ENCODE results near the gene DSCAML1.
"Not testable (repeated sequence)": the region's sequence is repeated elsewhere in the genome, so short reads cannot be mapped to it uniquely, and the experiment has no call there.

Gene DSCAML1

GRCh38 chr11:117814204-117814765 is 17.3 kb upstream of the DSCAML1 start:
- no peaks in the 10 kb centered on the region for H3K9me3 Mint-ChIP-seq
- peak overlapping the region; percentile 59 for H3K4me3 Mint-ChIP-seq
- no peak overlapping the region for H3K27ac Mint-ChIP-seq
- H3K27me3 Mint-ChIP-seq (ENCODE audit: low read depth, poor library complexity): peaks cover 34% of the 10 kb centered on the region
- TF ChIP-seq CTCF (IDR thresholded peaks at IDR 0.05): no peak
- H3K36me3 Mint-ChIP-seq (ENCODE audit: low read depth): no peaks in the 10 kb centered on the region
- H3K4me1 Mint-ChIP-seq: peaks cover 90% of the 10 kb centered on the region
- DNase-seq: no peak

- not testable (repeated sequence) for H3K9me3 Mint-ChIP-seq; H3K36me3 Mint-ChIP-seq (ENCODE audit: low read depth); H3K27ac Mint-ChIP-seq; H3K4me3 Mint-ChIP-seq; DNase-seq
- Mint-ChIP-seq H3K4me1 (peaks cover 59% of the 10 kb centered on the region), H3K27me3 (ENCODE audit: low read depth, poor library complexity) (peaks cover 70% of the 10 kb centered on the region)
These were observed 13.0 kb upstream of the DSCAML1 start for GRCh38 chr11:117810056-117810451.

- no peak overlapping the region for H3K4me3 Mint-ChIP-seq
- H3K36me3 Mint-ChIP-seq (ENCODE audit: low read depth): no peaks in the 10 kb centered on the region
- TF ChIP-seq CTCF (IDR thresholded peaks at IDR 0.05): peak; percentile 64
- peak; percentile 76 for DNase-seq
- H3K4me1 Mint-ChIP-seq: peaks cover 53% of the 10 kb centered on the region
- peaks cover 76% of the 10 kb centered on the region for H3K27me3 Mint-ChIP-seq (ENCODE audit: low read depth, poor library complexity)
- H3K27ac Mint-ChIP-seq: no peak overlapping the region
- H3K9me3 Mint-ChIP-seq: no peaks in the 10 kb centered on the region
These were observed 12.4 kb upstream of the DSCAML1 start for GRCh38 chr11:117809236-117810055.

GRCh38 chr11:117808784-117809183 is 11.8 kb upstream of the DSCAML1 start:
- H3K36me3 Mint-ChIP-seq (ENCODE audit: low read depth): no peaks in the 10 kb centered on the region
- H3K9me3 Mint-ChIP-seq: no peaks in the 10 kb centered on the region
- no peak overlapping the region for H3K27ac Mint-ChIP-seq
- DNase-seq: no peak
- TF ChIP-seq CTCF (IDR thresholded peaks at IDR 0.05): no peak
- H3K4me1 Mint-ChIP-seq: peaks cover 47% of the 10 kb centered on the region
- no peak overlapping the region for H3K4me3 Mint-ChIP-seq
- peaks cover 79% of the 10 kb centered on the region for H3K27me3 Mint-ChIP-seq (ENCODE audit: low read depth, poor library complexity)

GRCh38 chr11:117807482-117808327 is 10.7 kb upstream of the DSCAML1 start:
- TF ChIP-seq CTCF (IDR thresholded peaks at IDR 0.05): peak; percentile 88
- Mint-ChIP-seq H3K36me3 (ENCODE audit: low read depth) (no peaks in the 10 kb centered on the region), H3K27ac (no peak overlapping the region), H3K9me3 (no peaks in the 10 kb centered on the region), H3K27me3 (ENCODE audit: low read depth, poor library complexity) (peaks cover 90% of the 10 kb centered on the region), H3K4me3 (no peak overlapping the region), H3K4me1 (peaks cover 36% of the 10 kb centered on the region)
- DNase-seq: peak; percentile 89

GRCh38 chr11:117806846-117807245 is 9.8 kb upstream of the DSCAML1 start:
- no peaks in the 10 kb centered on the region for H3K9me3 Mint-ChIP-seq
- no peak for DNase-seq
- peaks cover 94% of the 10 kb centered on the region for H3K27me3 Mint-ChIP-seq (ENCODE audit: low read depth, poor library complexity)
- no peak for TF ChIP-seq CTCF (IDR thresholded peaks at IDR 0.05)
- peaks cover 27% of the 10 kb centered on the region for H3K4me1 Mint-ChIP-seq
- no peak overlapping the region for H3K27ac Mint-ChIP-seq
- no peaks in the 10 kb centered on the region for H3K36me3 Mint-ChIP-seq (ENCODE audit: low read depth)
- H3K4me3 Mint-ChIP-seq: no peak overlapping the region
